ENCODE measurements around the gene AKT1. TPM values are rescaled to one million over a fixed set of nuclear protein-coding genes. Genes with fewer than 3 reads are reported as not detected.
A peak's percentile ranks its signal among the peaks of the same experiment; 100 is the strongest.

Gene AKT1
- total and polyA plus RNA-seq, 2 of the 13 experiments (the other 11 are each of a cell fraction or from before 2014, with no cell fraction given) = 96.2 to 116 TPM

DNA sequence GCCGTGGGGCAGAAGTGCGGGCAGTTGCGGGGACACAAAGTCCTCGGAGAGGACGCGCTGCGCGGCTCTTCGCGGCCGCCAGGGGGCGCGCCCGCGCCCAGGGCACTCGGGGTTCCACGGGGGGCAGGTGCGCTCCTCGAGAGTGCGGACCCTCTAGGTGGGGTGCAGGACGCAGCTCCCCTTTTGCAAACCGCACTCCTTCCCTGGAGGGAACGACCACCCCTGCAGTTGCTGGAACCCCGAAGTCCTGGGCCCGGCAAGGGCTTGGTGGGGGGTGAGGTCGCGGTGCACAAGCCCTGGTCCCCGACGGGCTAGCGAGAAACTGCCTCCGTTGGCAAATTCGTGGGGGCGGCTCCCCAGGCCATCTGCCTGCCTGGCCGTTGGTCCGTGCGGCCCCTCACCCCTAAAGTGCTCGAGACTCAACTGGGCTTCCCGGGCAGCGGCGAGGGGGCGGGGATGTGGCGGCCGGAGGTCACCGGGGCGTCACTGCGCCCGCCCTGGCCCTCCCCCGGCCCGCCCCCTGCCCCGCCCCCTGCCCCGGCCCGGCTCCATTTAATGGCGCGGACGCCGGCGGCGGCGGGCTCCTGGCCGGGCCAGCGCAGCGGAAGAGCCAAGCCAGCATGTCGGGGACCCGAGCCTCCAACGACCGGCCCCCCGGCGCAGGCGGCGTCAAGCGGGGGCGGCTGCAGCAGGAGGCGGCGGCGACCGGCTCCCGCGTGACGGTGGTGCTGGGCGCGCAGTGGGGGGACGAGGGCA is 71.7 kb downstream of the AKT1 start, which contains the start of gene ADSS1 (continued):
- TF ChIP-seq, protein P1, sequence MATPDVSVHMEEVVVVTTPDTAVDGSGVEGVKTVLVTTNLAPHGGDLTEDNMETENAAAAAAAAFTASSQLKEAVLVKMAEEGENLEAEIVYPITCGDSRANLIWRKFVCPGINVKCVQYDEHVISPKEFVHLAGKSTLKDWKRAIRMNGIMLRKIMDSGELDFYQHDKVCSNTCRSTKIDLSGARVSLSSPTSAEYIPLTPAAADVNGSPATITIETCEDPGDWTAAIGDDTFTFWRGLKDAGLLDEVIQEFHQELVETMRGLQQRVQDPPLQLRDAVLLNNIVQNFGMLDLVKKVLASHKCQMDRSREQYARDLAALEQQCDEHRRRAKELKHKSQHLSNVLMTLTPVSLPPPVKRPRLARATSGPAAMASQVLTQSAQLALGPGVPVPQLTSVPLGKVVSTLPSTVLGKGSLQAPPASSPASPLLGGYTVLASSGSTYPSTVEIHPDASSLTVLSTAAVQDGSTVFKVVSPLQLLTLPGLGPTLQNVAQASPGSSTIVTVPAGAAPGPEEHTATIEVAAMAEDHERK (CRISPR knock-in tag; IDR thresholded peaks at IDR 0.05; ENCODE audit: low read depth) = no peak
- TF ChIP-seq ZNF570 (CRISPR knock-in tag; IDR thresholded peaks at IDR 0.05; ENCODE audit: borderline replicate concordance) (no peak), IRX3 (CRISPR knock-in tag; IDR thresholded peaks at IDR 0.05; ENCODE audit: borderline replicate concordance, low read depth) (0 out of 2 replicates have a peak, but pooled peaks have one; percentile 41), SRSF1 (optimal IDR thresholded peaks at IDR 0.05; ENCODE audit: low read depth, low read length) (peak; percentile 33), HIC2 (CRISPR knock-in tag; IDR thresholded peaks at IDR 0.05; ENCODE audit: low read depth) (no peak; the same call in 1 of the 2 replicates), ATF7 (IDR thresholded peaks at IDR 0.05) (no peak), ATF7 (CRISPR knock-in tag; IDR thresholded peaks at IDR 0.05) (0 out of 2 replicates have a peak, but pooled peaks have one; percentile 10), GATA4 (IDR thresholded peaks at IDR 0.05; ENCODE audit: borderline replicate concordance, low read depth) (peak; percentile 51; the same call in 1 of the 2 replicates)
- TF ChIP-seq, protein P2, sequence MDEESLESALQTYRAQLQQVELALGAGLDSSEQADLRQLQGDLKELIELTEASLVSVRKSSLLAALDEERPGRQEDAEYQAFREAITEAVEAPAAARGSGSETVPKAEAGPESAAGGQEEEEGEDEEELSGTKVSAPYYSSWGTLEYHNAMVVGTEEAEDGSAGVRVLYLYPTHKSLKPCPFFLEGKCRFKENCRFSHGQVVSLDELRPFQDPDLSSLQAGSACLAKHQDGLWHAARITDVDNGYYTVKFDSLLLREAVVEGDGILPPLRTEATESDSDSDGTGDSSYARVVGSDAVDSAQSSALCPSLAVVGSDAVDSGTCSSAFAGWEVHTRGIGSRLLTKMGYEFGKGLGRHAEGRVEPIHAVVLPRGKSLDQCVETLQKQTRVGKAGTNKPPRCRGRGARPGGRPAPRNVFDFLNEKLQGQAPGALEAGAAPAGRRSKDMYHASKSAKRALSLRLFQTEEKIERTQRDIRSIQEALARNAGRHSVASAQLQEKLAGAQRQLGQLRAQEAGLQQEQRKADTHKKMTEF (CRISPR knock-in tag; IDR thresholded peaks at IDR 0.05) = peak; percentile 76; the same call in 1 of the 2 replicates
- TF ChIP-seq, protein P3, sequence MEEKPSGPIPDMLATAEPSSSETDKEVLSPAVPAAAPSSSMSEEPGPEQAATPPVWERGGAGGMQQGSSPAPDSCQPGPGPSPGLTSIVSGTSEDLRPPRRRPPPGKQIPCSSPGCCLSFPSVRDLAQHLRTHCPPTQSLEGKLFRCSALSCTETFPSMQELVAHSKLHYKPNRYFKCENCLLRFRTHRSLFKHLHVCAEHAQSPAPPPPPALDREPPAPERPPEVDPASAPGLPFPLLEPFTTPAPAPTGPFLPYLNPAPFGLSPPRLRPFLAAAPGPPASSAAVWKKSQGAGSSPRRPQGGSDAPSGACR (CRISPR knock-in tag; IDR thresholded peaks at IDR 0.05) = peak; percentile 70; the same call in 1 of the 2 replicates
- TF ChIP-seq, protein P4, sequence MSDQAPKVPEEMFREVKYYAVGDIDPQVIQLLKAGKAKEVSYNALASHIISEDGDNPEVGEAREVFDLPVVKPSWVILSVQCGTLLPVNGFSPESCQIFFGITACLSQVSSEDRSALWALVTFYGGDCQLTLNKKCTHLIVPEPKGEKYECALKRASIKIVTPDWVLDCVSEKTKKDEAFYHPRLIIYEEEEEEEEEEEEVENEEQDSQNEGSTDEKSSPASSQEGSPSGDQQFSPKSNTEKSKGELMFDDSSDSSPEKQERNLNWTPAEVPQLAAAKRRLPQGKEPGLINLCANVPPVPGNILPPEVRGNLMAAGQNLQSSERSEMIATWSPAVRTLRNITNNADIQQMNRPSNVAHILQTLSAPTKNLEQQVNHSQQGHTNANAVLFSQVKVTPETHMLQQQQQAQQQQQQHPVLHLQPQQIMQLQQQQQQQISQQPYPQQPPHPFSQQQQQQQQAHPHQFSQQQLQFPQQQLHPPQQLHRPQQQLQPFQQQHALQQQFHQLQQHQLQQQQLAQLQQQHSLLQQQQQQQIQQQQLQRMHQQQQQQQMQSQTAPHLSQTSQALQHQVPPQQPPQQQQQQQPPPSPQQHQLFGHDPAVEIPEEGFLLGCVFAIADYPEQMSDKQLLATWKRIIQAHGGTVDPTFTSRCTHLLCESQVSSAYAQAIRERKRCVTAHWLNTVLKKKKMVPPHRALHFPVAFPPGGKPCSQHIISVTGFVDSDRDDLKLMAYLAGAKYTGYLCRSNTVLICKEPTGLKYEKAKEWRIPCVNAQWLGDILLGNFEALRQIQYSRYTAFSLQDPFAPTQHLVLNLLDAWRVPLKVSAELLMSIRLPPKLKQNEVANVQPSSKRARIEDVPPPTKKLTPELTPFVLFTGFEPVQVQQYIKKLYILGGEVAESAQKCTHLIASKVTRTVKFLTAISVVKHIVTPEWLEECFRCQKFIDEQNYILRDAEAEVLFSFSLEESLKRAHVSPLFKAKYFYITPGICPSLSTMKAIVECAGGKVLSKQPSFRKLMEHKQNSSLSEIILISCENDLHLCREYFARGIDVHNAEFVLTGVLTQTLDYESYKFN (CRISPR knock-in tag; conservative IDR thresholded peaks at IDR 0.05) = 0 out of 2 replicates have a peak, but pooled peaks have one; percentile 27
- TF ChIP-seq, protein P5, sequence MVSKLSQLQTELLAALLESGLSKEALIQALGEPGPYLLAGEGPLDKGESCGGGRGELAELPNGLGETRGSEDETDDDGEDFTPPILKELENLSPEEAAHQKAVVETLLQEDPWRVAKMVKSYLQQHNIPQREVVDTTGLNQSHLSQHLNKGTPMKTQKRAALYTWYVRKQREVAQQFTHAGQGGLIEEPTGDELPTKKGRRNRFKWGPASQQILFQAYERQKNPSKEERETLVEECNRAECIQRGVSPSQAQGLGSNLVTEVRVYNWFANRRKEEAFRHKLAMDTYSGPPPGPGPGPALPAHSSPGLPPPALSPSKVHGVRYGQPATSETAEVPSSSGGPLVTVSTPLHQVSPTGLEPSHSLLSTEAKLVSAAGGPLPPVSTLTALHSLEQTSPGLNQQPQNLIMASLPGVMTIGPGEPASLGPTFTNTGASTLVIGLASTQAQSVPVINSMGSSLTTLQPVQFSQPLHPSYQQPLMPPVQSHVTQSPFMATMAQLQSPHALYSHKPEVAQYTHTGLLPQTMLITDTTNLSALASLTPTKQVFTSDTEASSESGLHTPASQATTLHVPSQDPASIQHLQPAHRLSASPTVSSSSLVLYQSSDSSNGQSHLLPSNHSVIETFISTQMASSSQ (IDR thresholded peaks at IDR 0.05; ENCODE audit: low read depth) = no peak
- TF ChIP-seq, protein P5 (CRISPR knock-in tag; IDR thresholded peaks at IDR 0.05; ENCODE audit: borderline replicate concordance) = 0 out of 2 replicates have a peak, but pooled peaks have one; percentile 16
